CD4-positive, alpha-beta T cell (primary cell): ENCODE measurements around the gene BICC1. TPM values are rescaled to one million over a fixed set of nuclear protein-coding genes. Genes with fewer than 3 reads are reported as not detected.
"Not testable (repeated sequence)": the region's sequence is repeated elsewhere in the genome, so short reads cannot be mapped to it uniquely, and the experiment has no call there.

Source experiments
- ATAC-seq: fragments of 200-7000 bp; cut with Tn5 transposase; one replicate; pipeline ENCODE4 v1.10.0; 2022; ENCODE audit warnings: mild to moderate bottlenecking; ENCODE audit not compliant: poor library complexity
- CTCF ChIA-PET: fragments of 350-600 bp; sonication (Branson Sonifier 250); formaldehyde crosslinking; loops from one replicate; lab custom pipeline; 2021; ENCODE audit warnings: antibody characterized with exemption, inconsistent platforms; lab: Charles Lee
- POLR2A ChIA-PET: fragments of 350-600 bp; sonication (Branson Sonifier 250); formaldehyde crosslinking; loops from one replicate; lab custom pipeline; 2021; ENCODE audit warnings: antibody characterized with exemption, inconsistent platforms; lab: Charles Lee
- DNase-seq, 14 experiments: peaks; one replicate each; pipeline ENCODE4 v3.0.0-alpha.2; 2013 to 2020; ENCODE audit warnings: mixed read lengths in 2 of 14
- H3K27ac ChIP-seq, 2 donors: one replicate each; pipeline versions ENCODE4 v1.5.1 to v1.7.0; 2013; ENCODE audit warnings: low read length in 2 of 2, low read depth in 1 of 2, mild to moderate bottlenecking in 1 of 2
- H3K27me3 ChIP-seq, 2 experiments: 1 replicate in 1 of 2; 2 replicates in 1 of 2; pipeline versions ENCODE4 v1.6.1 to v1.7.0; 2013; ENCODE audit warnings: low read length in 2 of 2, control low read depth in 1 of 2, mild to moderate bottlenecking in 1 of 2, moderate library complexity in 1 of 2; ENCODE audit not compliant: insufficient read depth in 2 of 2, control insufficient read depth in 1 of 2
- H3K36me3 ChIP-seq: one replicate; pipeline ENCODE4 v1.6.1; 2013; ENCODE audit warnings: low read length, control low read depth; ENCODE audit not compliant: insufficient read depth
- H3K4me1 ChIP-seq: one replicate; pipeline ENCODE4 v1.6.1; 2013; ENCODE audit warnings: low read length, control low read depth; ENCODE audit not compliant: insufficient read depth
- H3K4me3 ChIP-seq: one replicate; pipeline ENCODE4 v1.5.1; 2013; ENCODE audit warnings: mild to moderate bottlenecking, low read length, moderate library complexity
- H3K9me3 ChIP-seq, 2 experiments: 1 replicate in 1 of 2; 2 replicates in 1 of 2; pipeline versions ENCODE4 v1.6.1 to v1.7.0; 2013; ENCODE audit warnings: low read length in 2 of 2, mild to moderate bottlenecking in 2 of 2, control low read depth in 1 of 2, moderate library complexity in 1 of 2; ENCODE audit not compliant: control insufficient read depth in 1 of 2, insufficient read depth in 1 of 2
- H3K27ac Mint-ChIP-seq: one replicate; pipeline ENCODE4 v1.8.0; 2020; ENCODE audit warnings: mixed read lengths
- H3K27me3 Mint-ChIP-seq: one replicate; pipeline ENCODE4 v1.8.0; 2021; ENCODE audit warnings: mixed read lengths
- H3K36me3 Mint-ChIP-seq: one replicate; pipeline ENCODE4 v1.8.0; 2021; ENCODE audit warnings: low read depth, mixed read lengths
- H3K4me1 Mint-ChIP-seq: one replicate; pipeline ENCODE4 v1.8.0; 2021; ENCODE audit warnings: low read depth, mixed read lengths
- H3K4me3 Mint-ChIP-seq: one replicate; pipeline ENCODE4 v1.8.0; 2020; ENCODE audit warnings: mild to moderate bottlenecking, mixed read lengths
- H3K9me3 Mint-ChIP-seq: one replicate; pipeline ENCODE4 v1.8.0; 2020; ENCODE audit warnings: mixed read lengths
- intact Hi-C, 2 experiments: fragments of 100-400 bp; cut with DNase I in 1 of 2; cut with micrococcal nuclease in 1 of 2; formaldehyde crosslinking; loops; one replicate each; pipeline versions ENCODE4 v1.15.1 to v1.9.0; 2023 to 2025; cut with DNase I, micrococcal nuclease
- total RNA-seq, 174 experiments: library from RNA in 2 of 174; stranded (reverse) in 2 of 174; gene quantifications; one replicate each; pipeline ENCODE4 v1.2.3 and lab custom pipeline; 2021 to 2026
- TF ChIP-seq, protein P1 (sequence below): fragments of 200-600 bp; IDR thresholded peaks from one replicate; pipeline ENCODE4 v1.8.0; 2022; ENCODE audit warnings: antibody characterized with exemption, mild to moderate bottlenecking

Gene BICC1
- total RNA-seq, 2 experiments from 2014 or later = not detected

DNA sequence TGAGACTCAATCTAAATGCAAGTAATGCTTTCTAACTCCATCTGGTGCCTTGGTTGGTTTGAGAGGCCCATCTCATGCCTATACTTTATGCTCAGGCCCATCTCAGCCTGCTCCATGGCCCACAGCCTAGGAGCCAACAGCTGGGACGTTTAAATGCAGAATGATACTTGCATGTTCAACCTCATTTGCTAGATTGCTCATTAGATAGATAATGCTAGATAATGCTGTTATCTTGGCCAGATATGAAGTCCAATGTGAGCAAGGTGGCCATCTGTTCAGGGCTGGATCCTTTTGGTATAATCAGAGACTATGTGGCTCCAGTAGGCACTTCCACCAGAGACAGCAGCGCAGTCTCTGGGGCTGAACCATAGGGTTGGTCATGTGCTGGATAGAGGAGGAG lies 342.1 kb downstream of the BICC1 start:
- H3K36me3 ChIP-seq = no peaks in the 10 kb centered on the region
- Mint-ChIP-seq H3K36me3 (no peaks in the 10 kb centered on the region), H3K27me3 (no peaks in the 10 kb centered on the region), H3K4me3 (no peak overlapping the region), H3K4me1 (no peaks in the 10 kb centered on the region), H3K27ac (no peak overlapping the region), H3K9me3 (peaks cover 5% of the 10 kb centered on the region)
- ATAC-seq (no peak), DNase-seq (no peak)
- ChIA-PET POLR2A (no interaction called here), CTCF (no interaction called here)
- intact Hi-C loops = no loop called here
- H3K4me1 ChIP-seq = no peaks in the 10 kb centered on the region
- no peak overlapping the region for H3K4me3 ChIP-seq
- TF ChIP-seq, protein P1, sequence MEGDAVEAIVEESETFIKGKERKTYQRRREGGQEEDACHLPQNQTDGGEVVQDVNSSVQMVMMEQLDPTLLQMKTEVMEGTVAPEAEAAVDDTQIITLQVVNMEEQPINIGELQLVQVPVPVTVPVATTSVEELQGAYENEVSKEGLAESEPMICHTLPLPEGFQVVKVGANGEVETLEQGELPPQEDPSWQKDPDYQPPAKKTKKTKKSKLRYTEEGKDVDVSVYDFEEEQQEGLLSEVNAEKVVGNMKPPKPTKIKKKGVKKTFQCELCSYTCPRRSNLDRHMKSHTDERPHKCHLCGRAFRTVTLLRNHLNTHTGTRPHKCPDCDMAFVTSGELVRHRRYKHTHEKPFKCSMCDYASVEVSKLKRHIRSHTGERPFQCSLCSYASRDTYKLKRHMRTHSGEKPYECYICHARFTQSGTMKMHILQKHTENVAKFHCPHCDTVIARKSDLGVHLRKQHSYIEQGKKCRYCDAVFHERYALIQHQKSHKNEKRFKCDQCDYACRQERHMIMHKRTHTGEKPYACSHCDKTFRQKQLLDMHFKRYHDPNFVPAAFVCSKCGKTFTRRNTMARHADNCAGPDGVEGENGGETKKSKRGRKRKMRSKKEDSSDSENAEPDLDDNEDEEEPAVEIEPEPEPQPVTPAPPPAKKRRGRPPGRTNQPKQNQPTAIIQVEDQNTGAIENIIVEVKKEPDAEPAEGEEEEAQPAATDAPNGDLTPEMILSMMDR = no peak
- H3K9me3 ChIP-seq = no peaks in the 10 kb centered on the region
- H3K27ac ChIP-seq = no peak overlapping the region
- peaks cover 0 to 4% of the 10 kb centered on the region in 2 experiments for H3K27me3 ChIP-seq

DNA sequence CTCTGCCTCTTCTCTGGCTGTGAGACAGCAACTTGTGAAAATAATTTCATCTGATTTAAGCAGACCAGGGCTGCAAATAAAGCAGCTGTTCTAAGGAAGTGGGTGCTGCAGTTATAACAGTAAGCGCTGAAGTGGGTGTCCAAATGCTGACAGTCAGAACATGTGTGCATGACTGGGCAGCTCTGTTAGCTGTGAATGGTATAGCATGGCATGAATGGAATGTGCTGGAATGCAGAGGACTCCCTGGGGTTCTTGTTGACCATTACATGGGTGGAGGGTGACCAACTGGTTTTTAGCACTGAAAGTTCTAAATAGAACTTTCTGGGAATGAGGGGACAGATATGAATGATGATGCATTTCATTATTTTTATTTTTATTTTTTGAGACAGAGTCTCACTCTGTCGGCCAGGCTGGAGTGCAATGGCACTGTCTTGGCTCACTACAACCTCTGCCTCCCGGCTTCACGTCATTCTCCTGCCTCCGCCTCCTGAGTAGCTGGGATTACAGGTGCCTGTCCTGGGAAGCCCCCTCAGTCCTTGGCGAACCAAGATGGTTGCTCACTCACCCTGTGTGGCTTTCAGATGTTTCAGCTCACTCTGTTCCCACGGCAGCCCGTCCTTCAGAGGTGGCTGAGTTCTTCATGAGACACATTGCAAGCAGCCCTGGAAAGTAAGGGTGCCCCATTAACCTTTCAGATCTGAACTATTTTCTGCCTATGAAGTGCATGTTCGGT lies 344.0 kb downstream of the BICC1 start:
- no peak overlapping the region for H3K4me3 Mint-ChIP-seq
- POLR2A ChIA-PET = no interaction called here
- no peaks in the 10 kb centered on the region for H3K36me3 ChIP-seq
- peaks cover 7% of the 10 kb centered on the region for H3K9me3 Mint-ChIP-seq
- no peak overlapping the region for H3K27ac Mint-ChIP-seq
- no peaks in the 10 kb centered on the region for H3K4me1 Mint-ChIP-seq
- no peaks in the 10 kb centered on the region for H3K4me1 ChIP-seq
- no peaks in the 10 kb centered on the region for H3K9me3 ChIP-seq
- TF ChIP-seq, protein P1 = no peak
- no peaks in the 10 kb centered on the region for H3K36me3 Mint-ChIP-seq
- no peaks in the 10 kb centered on the region for H3K27me3 Mint-ChIP-seq
- H3K27me3 ChIP-seq = peaks cover 0 to 4% of the 10 kb centered on the region in 2 experiments
- no peak overlapping the region for H3K4me3 ChIP-seq
- ATAC-seq (no peak), DNase-seq (no peak)
- no peak overlapping the region for H3K27ac ChIP-seq
- CTCF ChIA-PET = no interaction called here
- intact Hi-C loops = no loop called here

DNA sequence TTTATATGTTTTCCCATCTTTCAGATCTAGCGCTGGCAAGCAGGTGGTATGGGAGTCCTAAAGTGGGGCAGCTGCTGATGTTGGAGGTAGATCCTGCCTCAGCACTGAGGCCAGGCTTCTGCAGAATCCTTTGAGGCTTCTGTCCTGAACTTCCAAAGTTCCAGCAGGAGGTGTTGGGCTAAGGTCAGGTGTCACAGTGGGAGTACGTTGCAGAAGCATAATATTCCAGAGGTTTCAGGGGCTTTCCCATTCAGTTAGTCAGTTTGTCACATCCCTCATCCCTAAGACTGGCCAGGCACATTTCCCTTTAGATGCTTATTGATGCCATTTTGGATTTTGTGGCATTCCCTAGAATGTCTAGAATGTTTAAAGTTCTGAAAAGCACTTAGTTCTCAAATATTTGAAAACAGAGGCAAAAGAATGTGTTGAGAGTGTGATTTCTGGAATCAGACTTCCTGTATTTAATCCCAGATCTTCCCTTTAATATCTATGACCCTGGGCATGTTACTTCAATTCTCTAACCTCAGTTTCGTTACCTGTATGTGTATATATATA lies 344.7 kb downstream of the BICC1 start:
- no peaks in the 10 kb centered on the region for H3K27me3 Mint-ChIP-seq
- peaks cover 7% of the 10 kb centered on the region for H3K9me3 Mint-ChIP-seq
- H3K4me1 Mint-ChIP-seq = no peaks in the 10 kb centered on the region
- ATAC-seq (no peak), DNase-seq (no peak)
- no peaks in the 10 kb centered on the region for H3K36me3 ChIP-seq
- POLR2A ChIA-PET = no interaction called here
- no peaks in the 10 kb centered on the region for H3K4me1 ChIP-seq
- no peak overlapping the region for H3K4me3 ChIP-seq
- H3K27ac ChIP-seq = no peak overlapping the region
- no peaks in the 10 kb centered on the region for H3K36me3 Mint-ChIP-seq
- intact Hi-C loops = no loop called here
- H3K27ac Mint-ChIP-seq = no peak overlapping the region
- peaks cover 0 to 4% of the 10 kb centered on the region in 2 experiments for H3K27me3 ChIP-seq
- CTCF ChIA-PET = no interaction called here
- no peak overlapping the region for H3K4me3 Mint-ChIP-seq
- TF ChIP-seq, protein P1 = no peak
- no peaks in the 10 kb centered on the region for H3K9me3 ChIP-seq

DNA sequence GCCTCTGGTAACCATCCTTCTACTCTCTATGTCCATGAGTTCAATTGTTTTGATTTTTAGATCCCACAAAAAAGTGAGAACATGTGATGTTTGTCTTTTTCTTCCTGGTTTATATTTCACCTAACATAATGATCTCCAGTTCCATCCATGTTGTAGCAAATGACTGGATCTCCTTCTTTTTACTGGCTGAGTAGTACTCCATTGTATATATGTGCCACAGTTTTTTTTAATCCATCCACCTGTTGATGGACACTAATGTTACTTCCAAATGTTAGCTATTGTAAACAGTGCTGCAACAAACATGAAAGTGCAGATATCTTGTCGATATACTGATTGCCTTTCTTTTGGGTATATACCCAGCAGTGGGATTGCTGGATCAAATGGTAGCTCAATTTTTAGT lies 345.5 kb downstream of the BICC1 start:
- H3K27ac Mint-ChIP-seq, H3K4me1 ChIP-seq, H3K4me3 Mint-ChIP-seq, intact Hi-C loops, H3K9me3 Mint-ChIP-seq, H3K36me3 ChIP-seq, DNase-seq, CTCF ChIA-PET, POLR2A ChIA-PET, H3K4me1 Mint-ChIP-seq, H3K4me3 ChIP-seq, H3K9me3 ChIP-seq, H3K27ac ChIP-seq, ATAC-seq, H3K27me3 Mint-ChIP-seq, H3K27me3 ChIP-seq, H3K36me3 Mint-ChIP-seq: not testable (repeated sequence)
